HCT116 (cell line): ENCODE results near the gene GRIN2C. TPM values are rescaled to one million over a fixed set of nuclear protein-coding genes. Genes with fewer than 3 reads are reported as not detected.

Experiments
- ATAC-seq: fragments of 200-7000 bp; cut with Tn5 transposase; 2 replicates; pipeline ENCODE4 v1.9.1; 2020; ENCODE audit warnings: mild to moderate bottlenecking, moderate library complexity
- BruUV-seq: library from RNA; stranded (reverse); fragments of 400-500 nt; replicated peaks from 2 replicates; lab custom pipeline; 2021; lab: Mats Ljungman, UMichigan
- CTCF ChIA-PET: fragments of 300-600 bp; sonication (Branson Sonifier 250); formaldehyde crosslinking; loops from one replicate; lab custom pipeline; 2021; ENCODE audit warnings: antibody characterized with exemption; lab: Charles Lee
- POLR2A ChIA-PET: fragments of 300-600, 350-600 bp; sonication (Branson Sonifier 250); formaldehyde crosslinking; loops from one replicate; lab custom pipeline; 2021; ENCODE audit warnings: antibody characterized with exemption; lab: Charles Lee
- RAD21 ChIA-PET, 2 experiments: fragments of 300-600 bp; sonication (Branson Sonifier 250); formaldehyde crosslinking; loops; one replicate each; lab custom pipeline; 2023; ENCODE audit warnings: low total read pairs in 2 of 2; ENCODE audit not compliant: uncharacterized antibody in 2 of 2, unreplicated experiment in 2 of 2, low non-redundant PET in 1 of 2; lab: Charles Lee
- DNase-seq: peaks from one replicate; pipeline ENCODE4 v3.0.0-alpha.2; 2010; ENCODE audit warnings: low read depth, low spot score
- H2AFZ ChIP-seq: fragments of 200-600 bp; shearing (Covaris generic), sonication (generic); 2 replicates; pipeline ENCODE4 v1.6.1; 2017; ENCODE audit warnings: low read depth, mixed run types, mixed read lengths, antibody characterized with exemption, low read length; ENCODE audit not compliant: poor library complexity, severe bottlenecking
- H3K27ac ChIP-seq: 2 replicates; pipeline ENCODE4 v1.5.1; 2012; ENCODE audit warnings: low read depth, low read length
- H3K27me3 ChIP-seq: fragments of 200-600 bp; sonication (generic); 2 replicates; pipeline ENCODE4 v1.6.1; 2016; ENCODE audit warnings: mixed run types, low read length, mixed read lengths; ENCODE audit not compliant: insufficient read depth
- H3K36me3 ChIP-seq, 2 experiments: fragments of 200-500 bp in 1 of 2; fragments of 200-600 bp in 1 of 2; sonication (Bioruptor generic) in 1 of 2; sonication (generic) in 1 of 2; 2 replicates each; pipeline versions ENCODE4 v1.5.1 to v1.6.1; 2014 to 2016; ENCODE audit warnings: low read length in 2 of 2, inconsistent platforms in 1 of 2, mixed read lengths in 1 of 2, mixed run types in 1 of 2; ENCODE audit not compliant: insufficient read depth in 2 of 2, control insufficient read depth in 1 of 2
- H3K4me1 ChIP-seq, 2 experiments: fragments of 200-600 bp in 1 of 2; sonication (generic) in 1 of 2; 2 replicates each; pipeline versions ENCODE4 v1.5.1 to v1.6.1; 2012 to 2017; ENCODE audit warnings: low read length in 2 of 2, inconsistent platforms in 1 of 2, mild to moderate bottlenecking in 1 of 2, mixed read lengths in 1 of 2, mixed run types in 1 of 2, moderate library complexity in 1 of 2; ENCODE audit not compliant: insufficient read depth in 2 of 2, control insufficient read depth in 1 of 2
- H3K4me2 ChIP-seq: fragments of 200-600 bp; sonication (generic); 2 replicates; pipeline ENCODE4 v1.6.1; 2017; ENCODE audit warnings: mixed run types, low read length, mixed read lengths
- H3K4me3 ChIP-seq, 2 experiments: fragments of 200-600 bp in 1 of 2; sonication (generic) in 1 of 2; replicated peaks in 1 of 2; 2 replicates each; pipeline ENCODE4 v1.5.1; 2011 to 2016; ENCODE audit warnings: low read length in 2 of 2, control low read depth in 1 of 2, low read depth in 1 of 2, mild to moderate bottlenecking in 1 of 2, mixed read lengths in 1 of 2, mixed run types in 1 of 2
- H3K79me2 ChIP-seq: fragments of 200-600 bp; sonication (generic); 2 replicates; pipeline ENCODE4 v1.6.1; 2017; ENCODE audit warnings: mild to moderate bottlenecking, mixed run types, low read length, moderate library complexity, mixed read lengths; ENCODE audit not compliant: insufficient read depth
- H3K9ac ChIP-seq: fragments of 200-600 bp; sonication (generic); 2 replicates; pipeline ENCODE4 v1.6.1; 2016; ENCODE audit warnings: low read length, mixed read lengths
- H3K9me2 ChIP-seq: fragments of 200-600 bp; sonication (generic), shearing (Covaris generic); 2 replicates; pipeline ENCODE4 v1.6.1; 2017; ENCODE audit warnings: mixed run types, mild to moderate bottlenecking, moderate library complexity; ENCODE audit not compliant: insufficient read depth
- H3K9me3 ChIP-seq, 2 experiments: fragments of 200-500 bp in 1 of 2; fragments of 200-600 bp in 1 of 2; sonication (Bioruptor generic) in 1 of 2; sonication (generic) in 1 of 2; 2 replicates each; pipeline ENCODE4 v1.6.1; 2014 to 2017; ENCODE audit warnings: low read length in 2 of 2, mixed read lengths in 2 of 2, inconsistent platforms in 1 of 2, low read depth in 1 of 2, mild to moderate bottlenecking in 1 of 2, mixed run types in 1 of 2, moderate library complexity in 1 of 2; ENCODE audit not compliant: control insufficient read depth in 1 of 2, insufficient read depth in 1 of 2
- H4K20me1 ChIP-seq: fragments of 200-600 bp; sonication (generic), shearing (Covaris generic); 2 replicates; pipeline ENCODE4 v1.6.1; 2017; ENCODE audit warnings: mixed run types, mild to moderate bottlenecking, moderate library complexity; ENCODE audit not compliant: insufficient read depth
- CBX3 ChIP-seq: IDR thresholded peaks from 2 replicates; pipeline ENCODE4 v1.6.1; 2012; ENCODE audit warnings: low read depth
- CEBPB ChIP-seq: IDR thresholded peaks from 2 replicates; pipeline ENCODE4 v1.6.1; 2012; ENCODE audit warnings: low read depth
- EZH2phosphoT487 ChIP-seq: fragments of 200-600 bp; IDR thresholded peaks from 2 replicates; pipeline ENCODE4 v1.6.1; 2018; ENCODE audit warnings: antibody characterized with exemption, borderline replicate concordance
- JUND ChIP-seq: IDR thresholded peaks from 2 replicates; pipeline ENCODE4 v1.6.1; 2012
- POLR2A ChIP-seq: IDR thresholded peaks from 2 replicates; pipeline ENCODE4 v1.7.0; 2011; ENCODE audit warnings: borderline replicate concordance; ENCODE audit not compliant: insufficient read depth, insufficient read length; ENCODE audit errors: extremely low read depth
- SRF ChIP-seq: IDR thresholded peaks from 2 replicates; pipeline ENCODE4 v1.6.1; 2012; ENCODE audit warnings: low read depth
- TCF7L2 ChIP-seq: IDR thresholded peaks from 2 replicates; pipeline ENCODE4 v1.7.0; 2011; ENCODE audit warnings: borderline replicate concordance, inconsistent platforms; ENCODE audit not compliant: insufficient read depth, insufficient read length; ENCODE audit errors: extremely low read depth
- intact Hi-C: fragments of 100-400 bp; cut with micrococcal nuclease; formaldehyde crosslinking; loops from 2 replicates; pipeline ENCODE4 v1.10.0; 2022
- total RNA-seq: library from RNA; stranded (reverse); gene quantifications from one replicate; pipeline ENCODE4 v1.2.1, GENCODE V29; 2021; ENCODE audit not compliant: unreplicated experiment
- TF ChIP-seq, protein P1 (sequence below): IDR thresholded peaks from 2 replicates; pipeline ENCODE4 v1.6.1; 2011; ENCODE audit warnings: mild to moderate bottlenecking, low read length, moderate library complexity; ENCODE audit not compliant: insufficient replicate concordance; ENCODE audit errors: extremely low read depth
- TF ChIP-seq, protein P2 (sequence below): IDR thresholded peaks from 2 replicates; pipeline ENCODE4 v1.6.1; 2012
- TF ChIP-seq, protein P3 (sequence below): IDR thresholded peaks from 2 replicates; pipeline ENCODE4 v1.6.1; 2012
- TF ChIP-seq, protein P4 (sequence below): IDR thresholded peaks from 2 replicates; pipeline ENCODE4 v1.6.1; 2012; ENCODE audit warnings: low read depth

Gene GRIN2C
- total RNA-seq, 1 experiment from 2014 or later = 2.2 TPM

DNA sequence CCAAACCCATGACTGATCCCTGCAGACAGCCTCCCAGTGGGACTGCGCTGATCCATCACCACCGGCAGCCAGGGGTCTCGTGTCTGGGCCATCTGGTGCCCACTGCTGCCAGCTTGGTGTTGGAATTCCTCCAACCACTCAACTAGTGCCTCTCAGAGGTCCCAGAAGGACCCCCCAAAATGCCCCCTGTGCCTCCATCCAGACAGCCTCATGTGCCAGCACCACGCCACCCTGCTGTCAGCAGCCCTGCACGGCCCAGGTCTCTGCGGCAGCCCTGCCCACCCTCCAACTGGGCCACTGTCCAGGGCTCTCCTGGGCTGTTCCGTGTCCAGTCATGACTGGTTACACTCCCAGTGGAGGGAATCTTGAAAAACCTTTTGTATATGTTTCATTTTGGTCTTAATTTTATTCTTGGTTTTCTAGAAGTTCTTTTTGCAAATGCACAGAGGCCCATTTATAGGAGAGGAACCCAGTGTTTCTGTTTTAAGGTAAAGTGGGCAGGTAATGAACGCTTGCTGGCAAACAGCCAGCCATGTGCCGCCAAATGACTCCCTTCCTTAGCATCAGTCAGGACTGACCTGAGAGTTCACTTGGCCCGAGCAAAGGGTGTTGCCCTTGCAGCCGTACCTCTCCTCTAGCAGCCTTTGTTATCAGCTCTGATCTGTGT lies 34.6 kb downstream of the GRIN2C start:
- Histone ChIP-seq H3K9ac (no peak overlapping the region), H4K20me1 (no peaks in the 10 kb centered on the region), H3K4me2 (no peak overlapping the region), H3K4me3 (no peak overlapping the region), H3K36me3 (no peaks in the 10 kb centered on the region), H3K79me2 (no peaks in the 10 kb centered on the region)
- CTCF ChIA-PET = no interaction called here
- BruUV-seq = no TSS peak
- TF ChIP-seq, protein P1, sequence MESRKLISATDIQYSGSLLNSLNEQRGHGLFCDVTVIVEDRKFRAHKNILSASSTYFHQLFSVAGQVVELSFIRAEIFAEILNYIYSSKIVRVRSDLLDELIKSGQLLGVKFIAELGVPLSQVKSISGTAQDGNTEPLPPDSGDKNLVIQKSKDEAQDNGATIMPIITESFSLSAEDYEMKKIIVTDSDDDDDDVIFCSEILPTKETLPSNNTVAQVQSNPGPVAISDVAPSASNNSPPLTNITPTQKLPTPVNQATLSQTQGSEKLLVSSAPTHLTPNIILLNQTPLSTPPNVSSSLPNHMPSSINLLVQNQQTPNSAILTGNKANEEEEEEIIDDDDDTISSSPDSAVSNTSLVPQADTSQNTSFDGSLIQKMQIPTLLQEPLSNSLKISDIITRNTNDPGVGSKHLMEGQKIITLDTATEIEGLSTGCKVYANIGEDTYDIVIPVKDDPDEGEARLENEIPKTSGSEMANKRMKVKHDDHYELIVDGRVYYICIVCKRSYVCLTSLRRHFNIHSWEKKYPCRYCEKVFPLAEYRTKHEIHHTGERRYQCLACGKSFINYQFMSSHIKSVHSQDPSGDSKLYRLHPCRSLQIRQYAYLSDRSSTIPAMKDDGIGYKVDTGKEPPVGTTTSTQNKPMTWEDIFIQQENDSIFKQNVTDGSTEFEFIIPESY = no peak
- no peak for TF ChIP-seq JUND
- TF ChIP-seq, all 23 proteins: peak for 0
- ChIA-PET POLR2A (no interaction called here), RAD21 (no interaction called here)
- no peaks in the 10 kb centered on the region for H3K4me1 ChIP-seq
- no peak overlapping the region for H2AFZ ChIP-seq
- no peaks in the 10 kb centered on the region for H3K27me3 ChIP-seq
- no peaks in the 10 kb centered on the region for H3K9me2 ChIP-seq
- H3K9me3 ChIP-seq = no peaks in the 10 kb centered on the region
- no peak overlapping the region for H3K27ac ChIP-seq
- intact Hi-C loops = no loop called here
- DNase-seq = no peak
- no peak for ATAC-seq

DNA sequence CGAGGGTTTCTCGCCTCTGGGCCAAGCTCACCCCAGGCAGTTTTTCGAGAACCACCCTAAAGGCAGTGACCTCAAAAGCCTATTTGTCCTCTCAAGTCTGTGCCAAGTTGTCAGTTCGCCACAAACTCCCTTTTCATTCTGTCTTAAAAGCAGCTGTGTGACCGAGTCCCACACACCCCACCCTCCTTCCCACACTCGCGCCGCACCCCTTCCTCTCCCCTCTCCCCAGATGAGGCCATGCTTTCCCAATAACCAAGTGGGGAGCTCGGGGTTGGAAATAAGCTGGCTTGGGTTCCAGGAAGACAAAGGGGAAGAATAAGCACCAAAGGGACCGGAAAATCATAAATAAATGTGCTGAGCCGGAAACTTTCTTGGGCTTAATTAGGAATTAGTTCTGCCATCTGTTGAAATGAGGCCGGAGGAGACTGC lies 36.7 kb downstream of the GRIN2C start:
- no peak for ATAC-seq
- Histone ChIP-seq H3K27ac (no peak overlapping the region), H2AFZ (no peak overlapping the region), H3K79me2 (no peaks in the 10 kb centered on the region), H3K9me3 (no peaks in the 10 kb centered on the region), H3K27me3 (no peaks in the 10 kb centered on the region), H3K9ac (no peak overlapping the region), H3K36me3 (no peaks in the 10 kb centered on the region), H3K4me2 (no peak overlapping the region), H3K4me1 (no peaks in the 10 kb centered on the region), H3K4me3 (no peak overlapping the region), H3K9me2 (no peaks in the 10 kb centered on the region), H4K20me1 (no peaks in the 10 kb centered on the region)
- DNase-seq = no peak
- CTCF ChIA-PET = no interaction called here
- POLR2A ChIA-PET = no interaction called here
- BruUV-seq = no TSS peak
- RAD21 ChIA-PET = no interaction called here
- intact Hi-C loops = no loop called here
- no peak for TF ChIP-seq POLR2A
- TF ChIP-seq, protein P2, sequence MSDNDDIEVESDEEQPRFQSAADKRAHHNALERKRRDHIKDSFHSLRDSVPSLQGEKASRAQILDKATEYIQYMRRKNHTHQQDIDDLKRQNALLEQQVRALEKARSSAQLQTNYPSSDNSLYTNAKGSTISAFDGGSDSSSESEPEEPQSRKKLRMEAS = no peak
- no peak for TF ChIP-seq SRF
- no peak for TF ChIP-seq EZH2phosphoT487
- TF ChIP-seq, protein P3, sequence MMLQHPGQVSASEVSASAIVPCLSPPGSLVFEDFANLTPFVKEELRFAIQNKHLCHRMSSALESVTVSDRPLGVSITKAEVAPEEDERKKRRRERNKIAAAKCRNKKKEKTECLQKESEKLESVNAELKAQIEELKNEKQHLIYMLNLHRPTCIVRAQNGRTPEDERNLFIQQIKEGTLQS = no peak
- TF ChIP-seq, protein P1 = no peak
- no peak for TF ChIP-seq TCF7L2
- no peak for TF ChIP-seq CBX3
- TF ChIP-seq, protein P4, sequence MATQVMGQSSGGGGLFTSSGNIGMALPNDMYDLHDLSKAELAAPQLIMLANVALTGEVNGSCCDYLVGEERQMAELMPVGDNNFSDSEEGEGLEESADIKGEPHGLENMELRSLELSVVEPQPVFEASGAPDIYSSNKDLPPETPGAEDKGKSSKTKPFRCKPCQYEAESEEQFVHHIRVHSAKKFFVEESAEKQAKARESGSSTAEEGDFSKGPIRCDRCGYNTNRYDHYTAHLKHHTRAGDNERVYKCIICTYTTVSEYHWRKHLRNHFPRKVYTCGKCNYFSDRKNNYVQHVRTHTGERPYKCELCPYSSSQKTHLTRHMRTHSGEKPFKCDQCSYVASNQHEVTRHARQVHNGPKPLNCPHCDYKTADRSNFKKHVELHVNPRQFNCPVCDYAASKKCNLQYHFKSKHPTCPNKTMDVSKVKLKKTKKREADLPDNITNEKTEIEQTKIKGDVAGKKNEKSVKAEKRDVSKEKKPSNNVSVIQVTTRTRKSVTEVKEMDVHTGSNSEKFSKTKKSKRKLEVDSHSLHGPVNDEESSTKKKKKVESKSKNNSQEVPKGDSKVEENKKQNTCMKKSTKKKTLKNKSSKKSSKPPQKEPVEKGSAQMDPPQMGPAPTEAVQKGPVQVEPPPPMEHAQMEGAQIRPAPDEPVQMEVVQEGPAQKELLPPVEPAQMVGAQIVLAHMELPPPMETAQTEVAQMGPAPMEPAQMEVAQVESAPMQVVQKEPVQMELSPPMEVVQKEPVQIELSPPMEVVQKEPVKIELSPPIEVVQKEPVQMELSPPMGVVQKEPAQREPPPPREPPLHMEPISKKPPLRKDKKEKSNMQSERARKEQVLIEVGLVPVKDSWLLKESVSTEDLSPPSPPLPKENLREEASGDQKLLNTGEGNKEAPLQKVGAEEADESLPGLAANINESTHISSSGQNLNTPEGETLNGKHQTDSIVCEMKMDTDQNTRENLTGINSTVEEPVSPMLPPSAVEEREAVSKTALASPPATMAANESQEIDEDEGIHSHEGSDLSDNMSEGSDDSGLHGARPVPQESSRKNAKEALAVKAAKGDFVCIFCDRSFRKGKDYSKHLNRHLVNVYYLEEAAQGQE = no peak
- TF ChIP-seq CEBPB = no peak
